Fibroblast of skin of right quadriceps (primary cell): Measurements from ENCODE around the gene ATOX1.

ENCODE experiments used
- DNase-seq: peaks from one replicate; pipeline ENCODE4 v3.0.0-alpha.2; 2013

Gene ATOX1

DNA sequence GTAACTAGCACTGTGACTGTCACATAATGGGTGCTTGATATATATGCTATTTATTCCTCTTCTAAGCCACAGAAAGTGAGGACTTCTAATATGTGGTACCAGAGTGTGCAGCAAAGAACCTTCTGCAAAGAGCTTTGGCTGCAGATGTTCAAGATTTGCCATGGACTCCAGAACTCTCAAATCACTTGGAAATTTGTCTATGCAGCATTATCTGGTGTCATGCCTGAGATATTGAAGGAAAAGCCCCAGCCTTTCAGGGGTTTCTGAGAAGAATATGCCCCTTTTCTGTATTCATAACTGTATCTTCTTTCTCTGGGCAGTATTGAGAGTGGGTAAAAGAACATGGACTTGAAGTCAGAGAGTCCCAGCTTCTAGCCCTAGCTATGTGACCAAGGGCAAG, 8.5 kb upstream of the ATOX1 start:
- no peak for DNase-seq

DNA sequence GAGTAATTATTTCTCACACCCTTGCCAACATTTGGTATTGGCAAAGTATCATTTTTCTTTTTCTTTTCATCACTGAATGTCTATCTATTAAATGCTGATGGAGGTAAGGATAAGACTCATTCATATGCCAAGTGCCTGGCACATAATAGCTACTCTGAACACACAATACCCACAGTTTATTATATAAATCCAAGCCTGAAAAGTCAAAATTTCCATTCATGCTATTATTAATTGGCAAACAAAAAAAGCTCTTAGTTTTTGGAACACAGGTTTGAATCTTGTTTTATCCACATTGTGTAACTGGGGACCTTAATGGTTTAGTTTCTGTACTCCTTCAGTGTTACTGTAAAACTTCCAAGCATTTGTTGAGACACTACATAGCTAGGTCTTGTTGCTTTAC, 6.4 kb upstream of the ATOX1 start:
- no peak for DNase-seq

DNA sequence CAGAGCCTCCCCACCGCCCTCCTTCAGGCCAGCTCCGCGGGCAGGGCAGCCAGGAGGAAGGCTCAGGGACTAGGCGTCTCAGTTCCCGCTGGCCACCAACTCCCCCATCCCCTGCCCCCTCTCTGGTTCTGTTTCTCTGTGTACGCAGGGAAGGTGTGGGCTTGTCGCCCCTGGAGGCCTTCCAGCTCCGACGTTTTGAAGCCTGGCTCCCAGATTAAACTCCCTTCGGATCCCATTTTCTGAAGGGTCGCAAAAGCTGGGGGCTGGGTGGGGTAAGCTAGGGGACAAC, 346 bp downstream of the ATOX1 start:
- DNase-seq, result no peak

DNA sequence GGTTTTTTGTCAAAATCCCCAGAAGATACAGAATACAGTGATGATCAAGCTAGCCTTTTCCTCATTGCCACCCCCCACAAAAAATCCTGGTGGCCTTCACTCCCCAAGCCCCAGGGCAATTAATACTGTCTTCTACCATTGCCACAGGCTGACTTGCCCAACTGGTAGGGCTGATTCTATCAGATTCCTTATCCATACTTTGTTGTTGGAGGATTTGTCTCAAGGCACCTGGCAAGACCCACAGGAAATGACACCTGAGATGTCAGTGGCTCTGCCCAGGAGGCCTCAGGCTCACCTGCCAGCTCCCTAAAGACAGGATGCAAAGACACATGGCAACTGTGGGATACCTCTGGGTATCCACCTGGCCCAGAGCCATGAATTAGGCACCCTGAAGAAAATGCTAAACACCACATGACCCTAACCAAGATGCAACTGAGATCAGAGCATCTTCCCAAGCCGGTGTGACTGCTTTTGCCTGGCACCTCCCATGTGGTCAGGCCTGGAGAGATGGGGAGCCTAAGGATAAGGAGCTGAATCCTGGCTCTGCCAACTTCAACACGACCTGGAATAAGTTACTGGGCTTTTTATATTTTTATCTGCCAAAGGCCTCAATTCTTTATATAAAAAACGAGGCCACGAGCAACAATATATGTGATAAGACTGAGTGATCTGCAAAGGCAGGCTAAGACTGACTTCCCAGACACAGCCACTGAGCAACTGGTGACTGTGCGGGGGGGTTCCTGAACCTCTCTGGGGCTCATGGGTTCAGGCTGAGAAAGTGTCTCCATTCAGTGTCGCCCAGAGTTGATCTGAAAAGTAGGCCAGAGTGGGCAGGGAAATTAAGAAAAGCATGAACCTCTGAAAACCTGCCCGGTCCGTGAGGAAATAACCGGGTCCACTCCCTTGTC, 944 bp downstream of the ATOX1 start:
- no peak for DNase-seq

DNA sequence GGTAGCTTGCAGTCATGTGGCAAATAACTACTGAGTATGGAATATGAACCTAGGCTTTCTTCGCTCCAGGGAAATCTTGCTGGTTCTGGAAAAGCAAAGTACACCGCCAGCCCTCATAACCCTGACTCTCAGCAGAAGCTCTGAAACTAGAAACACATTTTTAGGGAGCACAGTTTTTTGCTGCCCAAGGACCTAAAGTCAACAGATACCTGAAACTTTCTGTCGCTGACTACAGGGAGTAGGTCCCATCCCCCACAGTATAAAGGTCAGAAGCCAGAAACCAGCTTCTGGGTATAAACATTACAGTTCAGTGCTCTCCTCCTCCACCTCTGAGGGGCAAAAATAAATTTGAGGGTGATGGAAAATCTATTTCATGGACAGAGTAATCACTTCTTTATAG, 3.0 kb downstream of the ATOX1 start:
- no peak for DNase-seq

DNA sequence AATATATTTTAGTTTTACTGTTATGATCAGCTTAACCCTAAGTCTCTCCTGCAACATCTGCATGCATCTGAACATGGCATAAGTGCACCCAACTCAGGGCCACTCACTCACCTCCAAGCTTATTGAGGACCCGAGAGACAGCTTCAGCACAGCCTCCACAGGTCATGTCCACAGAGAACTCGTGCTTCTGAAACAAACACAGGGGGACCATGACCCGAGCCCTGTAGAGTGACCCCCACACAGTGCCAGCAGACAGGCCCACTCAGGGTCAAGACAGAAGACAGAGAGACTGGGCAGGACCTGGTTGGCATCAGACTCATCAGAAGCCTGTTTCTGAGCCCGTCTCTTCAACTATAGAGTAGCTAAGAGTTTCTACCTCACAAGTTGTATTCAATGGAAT, 6.8 kb downstream of the ATOX1 start:
- DNase-seq, result no peak

DNA sequence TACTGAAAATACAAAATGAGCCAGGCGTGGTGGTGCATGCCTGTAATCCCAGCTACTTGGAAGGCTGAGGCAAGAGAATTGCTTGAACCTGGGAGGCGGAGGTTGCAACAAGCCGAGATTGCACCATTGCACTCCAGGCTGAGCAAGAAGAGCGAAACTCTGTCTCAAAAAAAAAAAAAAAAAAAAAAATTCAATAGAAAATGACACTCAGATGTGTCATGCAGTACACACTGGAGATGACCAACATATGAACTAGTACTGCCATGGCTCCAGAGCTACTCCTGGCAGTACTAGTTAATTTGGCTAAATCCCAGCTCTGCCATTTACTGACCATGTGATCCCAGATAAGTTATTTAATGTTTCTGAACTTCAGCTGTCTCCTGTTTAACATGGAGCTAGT, 7.3 kb downstream of the ATOX1 start:
- peak; percentile 35 for DNase-seq

DNA sequence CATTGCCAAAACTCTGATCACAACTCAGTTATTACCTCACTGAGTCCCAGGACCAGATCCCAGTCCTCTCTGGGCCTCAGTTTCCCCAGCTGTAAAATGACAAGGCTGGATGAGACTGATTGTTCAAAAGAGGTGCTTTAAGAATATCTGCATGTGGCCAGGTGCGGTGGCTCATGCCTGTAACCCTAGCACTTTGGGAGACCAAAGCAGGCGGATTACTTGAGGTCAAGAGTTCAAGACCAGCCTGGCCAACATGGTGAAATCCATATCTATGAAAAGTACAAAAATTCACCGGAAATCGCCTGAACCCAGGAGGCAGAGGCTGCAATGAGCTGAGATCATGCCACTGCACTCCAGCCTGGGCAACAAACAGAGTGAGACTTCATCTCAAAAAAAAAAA, 8.3 kb downstream of the ATOX1 start:
- no peak for DNase-seq

DNA sequence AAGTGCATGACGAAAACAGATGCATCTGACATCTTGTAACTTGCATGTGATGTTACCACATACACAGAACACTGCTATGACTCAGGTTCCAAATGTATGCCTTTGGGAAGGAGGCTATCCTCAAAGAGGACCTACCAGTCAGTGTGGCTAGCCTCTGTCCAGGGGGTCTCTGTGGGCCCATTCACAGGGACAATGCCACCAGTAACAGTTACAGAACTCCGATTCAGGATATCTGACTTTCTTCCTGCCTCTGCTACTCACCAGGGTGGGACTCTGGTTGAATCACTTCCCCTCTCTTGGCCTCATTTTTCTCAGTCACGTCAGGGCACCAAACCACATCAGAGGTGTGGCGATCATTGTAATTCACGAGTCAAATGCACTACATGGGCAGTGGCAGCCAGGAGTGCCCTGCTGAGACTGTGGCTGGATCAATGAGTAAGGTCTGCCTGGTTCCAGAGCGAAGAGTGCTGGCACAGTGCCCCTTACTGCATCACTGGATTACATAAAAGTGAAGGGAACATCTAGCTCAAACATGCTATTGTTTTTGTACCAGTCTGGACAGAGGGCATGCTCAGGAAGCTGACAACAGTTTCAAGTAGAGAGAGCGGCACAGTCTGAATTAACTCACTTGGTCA, 13.2 kb downstream of the ATOX1 start:
- peak; percentile 81 for DNase-seq

DNA sequence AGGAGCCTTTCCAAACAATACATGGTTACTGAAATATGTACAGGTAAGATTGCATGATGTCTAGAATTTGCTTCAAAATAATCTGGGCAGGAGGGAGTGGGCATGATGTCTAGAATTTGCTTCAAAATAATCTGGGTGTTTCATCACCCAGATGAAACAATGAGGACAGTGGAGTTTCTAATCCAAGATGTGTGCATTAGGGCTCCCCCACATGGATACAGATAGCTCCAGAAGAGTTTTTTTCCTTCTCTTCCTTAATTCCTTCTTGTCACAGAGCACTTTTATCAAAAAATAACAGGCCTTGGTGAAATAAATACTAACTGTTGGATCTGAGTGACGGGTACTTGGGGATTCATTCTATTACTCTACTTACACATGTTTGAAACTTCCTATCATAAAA, 14.9 kb downstream of the ATOX1 start:
- DNase-seq, result peak; percentile 33

DNA sequence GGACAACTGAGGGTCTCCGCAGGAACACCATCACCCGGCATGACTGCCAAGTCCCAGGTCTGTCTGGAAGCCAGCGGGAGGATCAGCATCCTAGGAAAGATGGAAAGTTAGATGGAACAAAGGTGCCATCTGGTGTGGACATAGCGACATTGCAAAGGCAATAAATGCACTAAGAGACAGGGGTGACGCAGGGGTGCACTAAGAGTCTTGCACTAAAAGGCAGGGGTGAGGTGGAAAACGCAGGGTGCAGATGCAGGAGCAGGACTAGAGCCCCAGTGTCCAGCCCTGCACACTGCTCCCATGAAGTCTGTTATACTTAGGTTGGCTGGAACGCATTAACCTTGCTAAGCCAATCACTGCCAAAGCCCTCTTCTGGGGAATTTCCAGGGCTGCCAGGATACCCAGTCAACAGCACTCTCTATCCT, 15.5 kb downstream of the ATOX1 start:
- DNase-seq, result peak; percentile 75

DNA sequence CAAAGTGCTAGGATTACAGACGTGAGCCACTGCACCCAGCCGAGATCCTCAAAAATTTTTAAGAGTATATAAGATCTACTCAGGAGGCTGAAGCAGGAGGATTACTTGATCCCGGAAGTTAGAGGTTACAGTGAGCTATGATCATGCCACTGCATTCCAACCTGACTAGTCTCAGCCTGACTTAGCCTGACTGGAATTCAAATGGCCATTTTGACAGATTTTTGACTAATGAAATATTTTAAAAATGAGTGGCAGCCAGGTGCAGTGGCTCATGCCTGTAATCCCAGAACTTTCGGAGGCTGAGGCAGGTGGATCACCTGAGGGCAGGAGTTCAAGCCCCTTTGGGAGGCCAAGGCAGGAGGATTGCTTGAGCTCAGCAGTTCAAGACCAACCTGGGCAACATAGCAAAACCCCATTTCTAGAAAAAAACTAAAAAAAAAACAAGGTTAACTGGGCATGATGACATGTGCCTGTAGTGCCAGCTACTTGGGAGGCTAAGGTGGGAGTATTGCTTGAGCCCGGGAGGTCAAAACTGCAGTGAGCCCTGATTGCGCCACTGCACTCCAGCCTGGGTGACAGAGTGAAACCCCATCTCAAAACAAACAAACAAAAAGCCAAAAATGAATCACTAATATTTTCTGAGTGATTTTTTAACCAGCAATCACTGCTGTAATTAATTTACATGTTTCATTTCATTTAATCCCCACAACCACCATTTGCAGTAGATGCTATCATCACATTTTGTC, 16.6 kb downstream of the ATOX1 start:
- peak; percentile 80 for DNase-seq

DNA sequence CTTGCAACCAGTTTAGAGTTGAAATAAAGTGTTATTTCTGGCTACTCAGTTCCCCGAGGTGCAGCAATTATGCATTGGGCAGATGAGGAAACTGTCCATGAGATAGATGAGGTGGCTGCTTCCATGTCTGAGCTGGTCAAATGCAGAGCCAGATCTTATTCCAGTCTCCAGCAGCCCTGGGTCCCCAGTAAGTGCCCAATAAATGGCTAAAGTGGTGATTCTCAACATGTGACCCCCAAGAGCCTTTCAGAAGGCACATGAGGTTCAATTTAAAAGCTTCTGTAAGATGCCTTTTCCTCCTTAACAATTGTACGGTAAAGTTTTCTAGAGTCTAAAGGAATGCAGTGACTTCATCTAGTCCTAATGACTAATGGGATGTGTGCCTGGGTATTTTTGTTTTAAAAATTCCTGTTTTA, 17.5 kb downstream of the ATOX1 start:
- peak; percentile 83 for DNase-seq

DNA sequence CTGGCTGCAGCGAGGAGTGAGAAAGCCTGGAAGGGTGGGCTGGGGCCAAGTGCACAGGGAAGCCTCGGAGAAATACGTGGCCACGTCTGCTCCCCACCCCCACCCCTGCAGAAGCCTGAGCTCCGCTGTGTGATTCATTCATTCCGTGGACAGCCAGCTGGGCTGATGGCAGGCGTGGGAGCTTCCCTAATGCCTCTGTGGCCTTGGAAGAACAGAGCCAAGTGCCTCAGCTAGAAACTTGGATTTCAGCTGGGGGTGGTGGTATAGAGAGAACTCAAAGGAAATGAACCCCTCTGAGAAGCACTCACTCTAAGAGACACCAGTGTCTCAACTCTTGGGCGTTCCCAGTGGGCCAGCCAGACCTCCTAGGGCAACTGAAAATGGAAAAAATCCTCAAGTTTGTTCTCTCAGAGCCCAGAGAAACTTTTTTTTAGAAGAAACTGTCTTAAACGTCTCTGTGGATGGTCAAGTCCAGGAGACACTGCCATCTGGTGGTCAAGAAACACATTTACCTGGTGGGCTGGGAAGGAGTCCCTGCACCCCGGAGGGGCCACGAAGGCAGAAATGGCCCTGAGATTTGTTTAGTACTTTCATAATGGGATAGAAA, 18.0 kb downstream of the ATOX1 start:
- DNase-seq, result peak; percentile 96

DNA sequence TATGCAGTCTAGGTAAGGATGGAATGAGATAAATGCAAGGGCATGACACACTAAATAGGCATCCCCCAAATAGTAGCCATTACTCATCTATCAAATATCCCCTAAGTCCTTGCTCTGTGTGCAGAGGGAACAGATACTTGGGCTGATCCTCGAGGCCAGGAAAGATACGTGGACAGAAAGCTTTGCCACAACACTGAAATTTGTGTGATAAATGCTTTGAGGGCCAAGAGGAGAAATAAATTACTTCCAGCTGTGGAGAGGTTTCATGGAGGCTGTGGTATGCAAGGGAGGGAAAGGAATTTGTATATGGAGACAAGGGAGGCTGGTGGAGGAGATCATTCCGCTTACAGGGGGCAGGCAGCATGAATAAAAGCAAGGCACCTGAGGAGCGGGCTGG, 18.5 kb downstream of the ATOX1 start:
- DNase-seq, result peak; percentile 99

DNA sequence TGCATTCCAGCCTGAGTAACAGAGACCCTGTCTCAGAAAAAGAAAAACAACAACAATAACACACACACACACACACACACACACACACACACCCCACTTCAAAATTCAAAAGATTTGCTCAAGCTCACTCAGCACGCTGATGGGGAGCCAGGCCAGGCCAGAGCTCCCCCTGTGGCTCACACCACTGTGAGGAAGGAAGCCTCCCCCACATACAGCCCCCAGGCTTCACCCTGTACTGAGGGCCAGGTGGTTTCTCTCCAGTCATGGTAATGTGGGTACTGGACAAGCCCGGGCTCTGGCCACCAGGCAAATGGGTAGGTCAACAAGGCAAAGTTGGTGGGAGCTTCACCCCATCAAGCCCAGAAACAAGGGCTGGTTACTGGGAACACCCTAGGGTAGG, 19.0 kb downstream of the ATOX1 start:
- peak; percentile 19 for DNase-seq

DNA sequence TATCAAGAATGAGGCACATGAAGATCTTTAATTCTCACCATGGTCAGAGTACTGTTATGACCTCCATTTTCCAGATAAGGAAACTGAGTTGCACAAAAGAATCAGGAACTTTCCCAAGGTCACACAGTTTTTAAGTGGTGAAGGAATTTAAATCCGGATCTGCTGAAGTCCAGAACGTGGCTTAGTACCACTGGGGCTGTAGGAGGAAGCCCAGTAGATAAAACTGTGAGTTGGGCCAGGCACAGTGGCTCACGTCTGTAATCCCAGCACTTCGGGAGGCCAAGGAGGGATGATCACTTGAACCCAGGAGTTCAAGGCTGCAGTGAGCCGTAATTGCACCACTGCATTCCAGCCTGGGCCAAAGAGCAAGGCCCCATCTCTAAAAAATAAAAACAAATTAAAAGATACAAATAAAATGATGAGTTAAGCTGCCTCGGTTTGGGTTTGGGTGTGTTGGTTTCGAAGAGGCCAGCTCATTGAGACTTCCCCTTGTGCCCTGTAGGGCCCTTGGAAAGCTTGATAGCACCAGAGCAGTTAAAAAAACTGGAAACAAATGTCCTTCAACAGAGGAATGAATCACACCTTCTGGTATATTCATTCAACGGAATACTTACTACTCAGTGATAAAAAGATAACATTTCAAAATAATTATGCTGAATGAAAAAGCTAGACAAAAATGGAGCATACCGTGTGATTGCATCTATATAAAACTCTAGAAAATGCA, 20.1 kb downstream of the ATOX1 start:
- DNase-seq, result peak; percentile 28

DNA sequence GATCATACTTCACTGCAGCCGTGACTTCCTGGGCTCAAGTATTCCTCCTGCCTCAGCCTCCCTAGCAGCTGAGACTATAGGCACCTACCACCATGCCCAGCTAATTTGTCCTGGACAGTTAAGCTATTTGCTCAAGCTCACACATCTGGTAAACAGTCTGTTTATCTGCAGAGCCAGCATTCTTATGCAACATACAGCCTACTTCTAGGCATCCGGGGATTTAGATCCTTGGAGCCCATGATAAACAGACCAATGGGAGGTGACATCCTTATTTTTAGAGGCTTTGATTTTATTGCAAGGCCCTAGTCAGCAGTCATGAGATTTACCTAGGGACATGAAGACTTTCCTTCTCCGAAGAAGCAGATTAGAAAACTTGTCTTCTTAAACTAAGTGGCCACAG, 21.0 kb downstream of the ATOX1 start:
- no peak for DNase-seq

DNA sequence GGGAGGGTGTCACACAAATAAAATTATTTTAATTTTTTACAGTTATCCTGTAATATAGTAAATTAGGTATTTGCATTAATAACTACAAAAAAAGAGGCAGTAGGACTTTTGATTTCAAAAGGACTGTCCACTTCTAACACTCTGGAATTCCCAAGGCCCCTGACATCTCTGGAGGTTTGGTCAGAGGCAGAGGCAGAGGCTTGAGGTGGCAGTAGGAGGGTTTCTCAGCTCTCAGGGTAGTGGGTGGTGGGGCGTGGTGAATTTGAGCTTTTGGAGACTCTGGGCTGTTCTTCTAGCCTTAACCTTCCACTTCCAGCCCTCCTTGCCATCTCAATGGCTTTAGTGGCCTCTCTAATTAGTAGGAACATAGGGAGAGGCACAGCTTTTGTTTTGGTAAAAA, 22.8 kb downstream of the ATOX1 start:
- DNase-seq, result no peak

DNA sequence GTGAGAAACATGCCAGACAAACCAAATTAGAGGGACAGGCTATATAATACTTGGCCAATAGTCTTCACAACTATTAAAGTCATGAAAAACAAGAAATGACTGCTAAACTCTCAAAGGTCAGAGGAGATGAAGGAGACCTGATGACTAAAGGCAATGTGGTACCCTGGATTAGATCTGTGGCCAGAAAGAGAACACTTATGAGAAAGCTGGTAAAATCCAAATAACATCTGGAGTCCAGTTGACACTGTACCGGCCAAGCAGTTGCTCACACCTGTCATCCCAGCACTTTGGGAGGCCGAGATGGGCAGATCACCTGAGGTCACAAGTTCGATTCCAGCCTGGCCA, 24.4 kb downstream of the ATOX1 start:
- DNase-seq, result no peak

DNA sequence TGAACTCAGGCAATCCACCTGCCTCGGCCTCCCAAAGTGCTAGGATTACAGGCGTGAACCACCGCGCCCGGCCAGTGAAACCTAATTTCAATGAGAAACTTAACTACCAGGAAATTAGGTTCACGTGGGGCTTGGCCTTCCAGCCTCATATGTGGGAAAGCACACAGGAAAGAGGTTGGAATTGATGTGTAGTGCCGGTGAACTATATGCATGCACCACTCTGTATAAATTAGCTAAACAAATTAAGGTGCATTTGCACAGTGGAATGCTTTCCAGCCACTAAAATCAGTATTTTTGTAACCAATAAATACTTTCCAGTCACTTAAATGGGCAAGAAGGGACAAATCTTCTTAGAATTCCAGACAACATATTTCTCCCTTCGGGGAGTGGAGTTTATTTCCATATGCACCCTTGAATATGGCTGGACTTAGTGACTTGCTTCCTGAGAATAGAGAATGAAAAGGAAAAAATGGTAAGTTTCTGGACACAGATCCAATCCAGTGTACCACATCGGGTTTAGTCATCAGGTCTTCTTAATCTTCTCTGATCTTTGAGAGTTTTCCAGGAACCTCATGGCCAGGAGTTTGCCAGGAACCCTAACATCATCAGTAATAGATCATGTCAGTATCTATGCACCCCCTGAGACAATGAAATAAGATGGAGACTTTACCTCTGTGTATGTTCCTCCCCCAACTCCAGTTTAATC, 24.9 kb downstream of the ATOX1 start:
- DNase-seq, result peak; percentile 85

DNA sequence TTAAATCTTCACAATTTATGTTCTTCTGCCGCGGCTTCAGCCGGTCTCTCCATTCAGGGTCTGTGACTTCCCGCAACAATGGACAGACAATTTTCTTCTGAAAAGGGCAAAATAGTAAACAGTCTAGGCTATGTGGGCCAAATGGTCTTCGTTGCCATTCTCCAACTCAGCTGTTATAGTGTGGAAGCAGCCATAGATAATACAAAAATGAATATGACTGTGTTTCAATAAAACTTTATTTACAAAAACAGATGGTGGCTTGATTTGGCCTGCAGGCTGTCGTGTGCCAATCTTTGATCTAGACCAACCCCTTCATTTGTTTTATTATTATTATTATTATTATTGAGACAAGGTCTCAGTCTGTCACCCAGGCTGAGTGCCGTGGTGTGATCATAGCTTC, 28.1 kb downstream of the ATOX1 start:
- DNase-seq, result no peak
